SK-N-MC (cell line): ENCODE results near the gene BICD2.

Source experiments
- EZH2 ChIP-seq: fragments of 200-600 bp; sonication (generic); IDR thresholded peaks from one replicate; pipeline ENCODE4 v1.6.1; 2017; ENCODE audit warnings: antibody characterized with exemption
- FOXP2 ChIP-seq: optimal IDR thresholded peaks from 2 replicates; pipeline ENCODE3; 2011; ENCODE audit warnings: mild to moderate bottlenecking, moderate library complexity; ENCODE audit not compliant: insufficient read depth; ENCODE audit errors: extremely low read length, control extremely low read depth
- POLR2AphosphoS5 ChIP-seq: IDR thresholded peaks from 2 replicates; pipeline ENCODE4 v1.6.1; 2012; ENCODE audit warnings: mild to moderate bottlenecking, low read depth, low read length, borderline replicate concordance

GRCh38 chr9:92696619-92697018, 68.0 kb downstream of the BICD2 start:
- no peak for TF ChIP-seq EZH2
- TF ChIP-seq POLR2AphosphoS5 = no peak
- TF ChIP-seq FOXP2 = no peak
